Fibroblast of skin of back (primary cell): ENCODE measurements around the gene PARVB.

Experiments
- DNase-seq: peaks from one replicate; pipeline ENCODE4 v3.0.0-alpha.2; 2013

Gene PARVB

DNA sequence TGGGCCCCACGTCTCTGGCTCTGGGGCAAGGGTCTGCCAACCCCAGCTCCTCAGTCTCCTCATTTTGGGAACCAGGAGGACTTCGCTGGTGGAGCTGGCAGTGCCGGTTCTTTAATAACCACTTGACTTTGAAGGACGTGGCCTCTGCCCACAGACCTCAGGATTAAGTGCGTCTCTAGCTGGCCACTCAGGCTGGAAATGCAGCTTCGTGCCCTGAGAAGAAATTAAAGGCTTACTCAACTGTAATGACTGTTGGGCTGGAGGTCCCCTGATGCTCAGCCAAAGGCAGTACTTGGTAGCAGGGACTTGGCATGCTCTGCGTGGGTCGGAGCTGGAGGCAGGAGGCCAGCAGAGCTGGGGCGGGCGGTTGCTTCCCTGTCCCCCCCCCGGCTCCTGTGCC, 139.9 kb downstream of the PARVB start:
- no peak for DNase-seq

DNA sequence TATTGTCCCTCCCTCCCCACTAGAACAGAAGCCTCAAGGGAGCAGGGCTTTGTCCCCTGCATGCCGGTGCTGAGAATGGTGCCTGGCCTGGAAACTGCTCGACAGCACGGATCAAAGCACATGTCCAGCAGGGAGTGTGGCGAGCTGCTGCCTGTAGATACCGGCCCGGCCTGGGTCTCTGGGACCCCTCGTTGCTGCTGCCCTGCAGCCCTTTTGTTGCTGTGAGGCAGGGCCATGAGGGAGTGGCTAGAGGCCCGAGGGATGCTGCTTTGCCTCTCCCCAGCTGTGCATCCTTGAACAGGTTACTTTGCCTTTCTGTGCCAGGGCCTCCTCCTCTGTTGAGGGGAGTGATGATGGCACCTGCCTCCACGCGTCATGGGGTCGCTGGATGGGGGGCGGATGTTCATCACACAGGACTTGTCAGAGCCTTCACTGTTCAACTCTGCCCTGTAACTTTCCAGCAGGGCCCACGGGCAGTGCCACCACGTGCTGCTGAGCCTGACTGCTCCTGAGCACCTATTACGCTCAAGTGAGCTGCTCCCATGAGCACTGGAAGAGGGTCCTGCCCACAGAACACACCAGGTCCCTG, 141.3 kb downstream of the PARVB start:
- DNase-seq: no peak

DNA sequence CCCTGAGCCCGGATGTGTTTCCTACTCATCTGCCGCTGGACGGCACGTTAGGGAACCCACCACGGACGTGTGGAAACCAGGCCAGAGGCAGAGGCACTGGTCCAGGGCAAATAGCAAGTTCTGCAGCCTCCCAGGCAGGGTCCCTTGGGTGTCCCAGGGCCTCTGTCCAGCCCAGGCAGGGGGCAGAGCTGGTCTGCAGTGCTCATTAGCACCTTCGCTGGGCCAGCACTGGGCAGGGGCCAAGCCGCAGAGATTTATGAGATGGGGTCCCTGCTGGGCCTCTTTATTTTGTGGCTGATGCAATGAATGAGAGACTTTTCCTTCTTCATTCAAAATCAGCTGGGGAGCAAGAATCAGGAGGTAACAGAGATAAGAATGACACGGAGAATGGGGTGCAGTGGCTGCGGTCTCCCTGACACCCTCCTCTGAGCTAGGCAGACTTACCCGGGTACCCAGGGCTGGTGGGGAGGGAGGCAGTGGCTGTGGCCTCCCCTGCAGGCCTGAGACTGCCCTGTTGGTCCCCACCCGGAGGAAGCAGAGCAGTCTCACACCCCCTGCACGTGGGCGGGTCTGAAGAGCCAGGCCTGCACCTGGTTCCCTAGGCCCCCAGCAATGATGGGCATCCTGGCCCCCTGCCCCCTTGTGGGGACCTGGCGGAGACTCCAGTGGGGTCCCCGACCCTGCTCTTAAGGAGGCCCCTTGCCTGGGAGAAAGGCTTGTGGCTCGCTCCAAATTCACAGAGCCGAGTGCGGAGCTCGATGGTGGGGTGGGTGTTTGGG, 142.6 kb downstream of the PARVB start:
- no peak for DNase-seq

- DNase-seq: no peak
Measured at GRCh38 chr22:44167501-44167900, 143.4 kb downstream of the PARVB start.

DNA sequence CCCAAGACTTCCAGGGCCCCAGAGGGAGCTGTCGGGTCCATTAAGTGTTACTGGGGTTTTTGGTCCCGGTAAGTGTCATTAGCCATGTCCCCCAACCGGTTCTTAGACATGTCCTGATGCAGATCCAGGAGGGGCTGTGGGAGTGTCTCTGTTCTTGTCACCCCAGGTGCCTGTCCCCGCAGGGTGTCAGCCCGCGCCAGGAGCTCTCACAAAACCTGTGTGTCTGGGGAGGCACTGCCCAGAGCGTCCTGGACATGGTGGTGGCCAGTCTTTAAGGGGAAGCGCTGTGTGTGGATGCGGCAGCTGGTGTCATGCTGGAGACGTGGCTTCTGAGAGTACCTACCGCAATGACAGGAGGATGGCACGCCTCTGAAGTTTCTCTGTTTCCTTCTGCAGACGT, 144.1 kb downstream of the PARVB start:
- no peak for DNase-seq

GRCh38 chr22:44170470-44170869, 146.4 kb downstream of the PARVB start:
- no peak for DNase-seq

DNA sequence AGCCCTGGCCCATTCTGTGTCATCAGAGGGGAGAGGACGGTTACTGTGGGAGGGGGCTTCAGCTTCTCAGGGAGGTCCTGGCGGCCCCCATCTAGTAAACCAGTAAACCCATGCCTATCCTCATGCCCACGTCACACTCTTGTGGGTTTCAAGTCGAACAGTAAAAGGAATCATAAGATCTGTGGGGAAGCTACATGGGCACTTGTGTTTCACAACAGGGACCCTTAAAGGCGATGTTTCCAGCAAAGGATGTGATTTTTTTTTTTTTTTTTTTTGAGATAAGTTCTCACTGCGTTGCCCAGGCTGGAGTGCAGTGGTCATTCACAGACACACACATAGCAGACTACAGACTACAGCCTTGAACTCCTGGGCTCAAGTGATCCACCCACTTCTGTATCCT, 147.5 kb downstream of the PARVB start:
- no peak for DNase-seq

- no peak for DNase-seq
Measured at GRCh38 chr22:44172370-44173108, 148.4 kb downstream of the PARVB start.

DNA sequence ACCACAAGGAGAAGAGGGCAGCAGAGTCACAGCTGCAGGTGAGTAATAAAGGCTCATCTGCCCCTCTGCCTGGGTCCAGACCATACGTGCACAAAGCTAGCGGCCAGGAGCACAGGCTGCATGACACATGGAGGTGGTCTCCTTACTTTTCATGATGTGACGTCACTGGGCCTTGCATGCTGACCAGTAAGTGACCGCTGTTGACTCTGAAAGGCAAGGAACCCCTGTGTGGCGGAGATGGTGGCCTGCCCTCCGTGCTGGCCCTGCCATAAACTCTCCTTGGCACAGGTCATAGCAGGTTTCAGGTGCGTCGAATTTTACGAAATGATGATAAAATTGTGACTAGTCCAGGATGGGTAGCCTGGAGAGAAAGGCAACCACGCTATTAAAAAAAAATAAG, 149.1 kb downstream of the PARVB start:
- no peak for DNase-seq

- no peak for DNase-seq
Measured at GRCh38 chr22:44175676-44176075, 151.6 kb downstream of the PARVB start.

DNA sequence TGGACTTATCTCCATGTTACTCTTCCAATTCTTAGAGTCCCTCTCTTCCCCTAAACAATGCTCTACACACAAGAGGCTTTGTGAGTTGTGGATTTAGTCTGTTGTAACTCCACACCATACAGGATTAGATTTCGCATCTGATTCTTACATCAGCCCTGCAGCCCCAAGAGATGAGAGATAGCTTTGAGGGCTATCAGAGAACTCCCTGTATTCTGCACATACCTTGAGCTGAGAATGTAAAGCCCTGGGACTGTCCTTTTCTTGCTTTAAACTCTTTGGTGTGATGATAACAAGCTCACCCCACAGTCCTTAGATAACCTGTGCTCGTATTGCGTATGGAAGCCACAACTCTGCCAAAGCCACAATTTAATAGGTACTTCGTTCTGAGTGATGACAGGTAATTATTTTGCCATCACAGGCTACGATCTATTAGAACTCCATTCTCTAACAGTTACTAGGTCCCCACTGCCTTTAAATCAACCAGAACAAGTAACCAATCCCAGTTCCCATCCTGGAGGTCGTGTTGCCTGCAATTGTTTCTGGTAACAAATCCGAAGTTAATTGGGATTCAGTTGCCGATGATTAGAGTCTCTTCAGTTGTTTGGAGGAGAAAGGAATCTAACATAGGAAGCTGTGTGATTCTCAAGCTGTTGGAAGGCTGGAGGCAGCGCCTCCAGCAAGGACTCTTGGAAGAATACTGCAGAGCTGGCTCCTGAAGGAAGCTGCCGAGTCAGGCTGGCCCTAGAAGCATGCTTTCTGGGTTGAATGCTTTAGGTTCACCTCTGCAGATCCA, 155.3 kb downstream of the PARVB start:
- no peak for DNase-seq

GRCh38 chr22:44179989-44180705, 156.0 kb downstream of the PARVB start:
- DNase-seq: no peak

- DNase-seq: no peak
Measured at GRCh38 chr22:44180706-44181032, 156.6 kb downstream of the PARVB start, which contains the start of gene PARVG. PARVG (plus strand) TSS chr22:44180925; CDS start chr22:44183330, 2,405 bp downstream.

DNA sequence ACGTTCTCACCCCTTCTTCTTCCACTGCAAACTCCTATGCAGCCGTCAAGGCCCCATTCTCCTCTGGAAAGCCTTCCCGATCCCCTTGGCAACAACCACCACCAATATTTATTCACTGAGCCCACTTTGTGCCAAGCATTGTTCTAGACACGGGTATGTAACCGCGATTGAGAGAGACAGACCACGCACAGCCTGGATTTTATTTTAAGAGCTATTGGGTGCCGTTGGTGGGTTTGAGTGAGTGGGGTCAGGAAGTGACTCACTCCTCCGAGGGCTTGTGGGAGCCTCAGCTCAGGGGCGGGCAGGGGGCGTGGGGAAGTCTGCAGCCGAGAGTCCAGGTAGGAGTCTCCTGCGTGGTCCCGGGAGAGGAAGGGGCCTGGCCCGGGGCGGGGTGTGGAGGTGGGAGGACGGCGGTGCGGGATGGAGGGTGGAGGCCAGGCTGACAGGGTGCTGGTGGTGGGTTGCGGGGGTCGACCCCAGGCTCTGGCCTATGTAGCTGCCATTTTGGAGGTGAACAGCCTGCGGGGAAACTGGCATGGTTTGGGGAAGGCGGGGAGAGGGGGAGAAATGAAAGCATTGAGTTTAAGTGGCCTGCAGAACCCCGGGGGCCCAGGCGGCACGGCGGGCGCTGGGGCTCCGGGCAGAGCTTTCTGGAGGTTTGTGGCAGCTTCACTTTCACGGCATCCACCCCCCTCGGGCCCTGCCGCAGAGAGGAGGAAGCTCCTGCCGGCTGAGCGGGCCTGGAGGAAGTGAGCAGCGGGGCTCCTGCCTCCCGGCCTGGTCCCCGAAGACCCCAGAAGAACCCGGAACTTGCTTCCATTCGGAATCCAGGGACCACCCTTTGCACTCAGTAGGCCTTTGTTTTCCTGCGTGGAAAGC, 157.2 kb downstream of the PARVB start:
- no peak for DNase-seq

DNA sequence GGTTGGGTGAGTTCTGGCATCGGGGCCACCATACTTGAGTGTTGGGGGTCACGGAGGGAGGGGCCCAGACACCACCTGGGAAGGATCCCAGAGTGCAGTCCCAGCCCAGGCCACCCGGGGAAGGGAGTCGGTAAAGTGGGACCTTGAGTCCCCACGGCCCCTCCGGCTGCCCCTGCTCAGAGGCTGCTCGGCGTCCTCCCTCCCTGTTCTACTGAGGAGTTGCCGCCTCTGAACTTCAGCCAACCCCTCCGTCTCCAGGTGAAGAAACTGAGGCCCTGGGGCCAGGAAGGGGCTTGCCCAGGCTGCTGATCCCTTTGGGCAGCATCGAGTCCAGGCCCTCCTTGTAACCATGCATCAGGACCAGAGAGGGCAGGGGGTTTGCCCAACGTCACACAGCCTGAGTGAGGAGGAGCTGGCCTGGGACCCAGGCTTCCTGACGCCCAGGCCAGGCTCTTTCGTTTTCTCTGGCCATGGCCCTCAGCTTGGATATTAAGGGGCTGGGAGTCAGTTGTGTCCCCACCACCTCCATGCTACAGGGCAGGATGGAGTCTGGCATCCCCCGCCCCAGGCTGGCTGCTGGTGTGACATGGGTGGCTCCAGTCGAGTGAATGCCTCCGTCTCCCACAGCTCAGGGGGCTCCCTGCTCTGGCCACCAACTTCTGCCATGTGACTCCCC, 157.9 kb downstream of the PARVB start:
- DNase-seq: no peak

DNA sequence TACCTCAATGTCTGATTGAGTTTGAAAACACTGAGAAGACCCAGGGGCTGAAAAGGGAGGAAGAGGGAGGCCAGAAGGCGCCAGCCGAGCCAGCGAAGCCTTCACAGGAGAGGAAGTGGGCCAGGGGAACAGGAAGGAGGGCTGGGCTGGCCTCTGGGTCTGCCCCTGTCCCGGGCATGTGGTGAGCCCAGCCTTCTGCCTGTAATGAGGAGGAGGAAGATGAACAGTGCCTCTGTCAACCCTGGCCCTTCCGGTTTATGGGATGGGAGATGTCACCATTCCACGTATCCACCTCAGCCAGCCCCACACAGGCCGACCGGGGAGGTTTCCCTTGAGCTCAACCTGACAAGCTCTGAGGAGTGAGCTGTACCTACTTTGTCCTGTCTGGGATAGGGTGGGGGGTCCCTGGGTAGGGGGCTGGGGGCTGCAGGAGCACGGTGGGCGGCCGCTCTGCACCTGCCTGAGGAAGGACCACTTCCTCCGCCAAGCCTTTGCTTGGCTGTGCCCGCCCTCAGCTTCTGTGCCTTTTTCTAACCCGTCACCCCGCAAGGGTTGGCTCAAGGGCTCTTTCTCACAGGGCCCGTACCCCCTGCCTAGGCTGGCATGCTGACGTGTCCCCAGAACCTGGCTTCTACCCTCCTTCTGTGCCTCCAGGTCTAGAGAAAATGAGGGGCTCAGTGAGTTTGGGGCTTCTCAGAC, 158.6 kb downstream of the PARVB start:
- DNase-seq: no peak

GRCh38 chr22:44183287-44183588, 159.1 kb downstream of the PARVB start:
- DNase-seq: no peak

- peak; percentile 9 for DNase-seq
Measured at GRCh38 chr22:44184006-44184405, 159.9 kb downstream of the PARVB start.

DNA sequence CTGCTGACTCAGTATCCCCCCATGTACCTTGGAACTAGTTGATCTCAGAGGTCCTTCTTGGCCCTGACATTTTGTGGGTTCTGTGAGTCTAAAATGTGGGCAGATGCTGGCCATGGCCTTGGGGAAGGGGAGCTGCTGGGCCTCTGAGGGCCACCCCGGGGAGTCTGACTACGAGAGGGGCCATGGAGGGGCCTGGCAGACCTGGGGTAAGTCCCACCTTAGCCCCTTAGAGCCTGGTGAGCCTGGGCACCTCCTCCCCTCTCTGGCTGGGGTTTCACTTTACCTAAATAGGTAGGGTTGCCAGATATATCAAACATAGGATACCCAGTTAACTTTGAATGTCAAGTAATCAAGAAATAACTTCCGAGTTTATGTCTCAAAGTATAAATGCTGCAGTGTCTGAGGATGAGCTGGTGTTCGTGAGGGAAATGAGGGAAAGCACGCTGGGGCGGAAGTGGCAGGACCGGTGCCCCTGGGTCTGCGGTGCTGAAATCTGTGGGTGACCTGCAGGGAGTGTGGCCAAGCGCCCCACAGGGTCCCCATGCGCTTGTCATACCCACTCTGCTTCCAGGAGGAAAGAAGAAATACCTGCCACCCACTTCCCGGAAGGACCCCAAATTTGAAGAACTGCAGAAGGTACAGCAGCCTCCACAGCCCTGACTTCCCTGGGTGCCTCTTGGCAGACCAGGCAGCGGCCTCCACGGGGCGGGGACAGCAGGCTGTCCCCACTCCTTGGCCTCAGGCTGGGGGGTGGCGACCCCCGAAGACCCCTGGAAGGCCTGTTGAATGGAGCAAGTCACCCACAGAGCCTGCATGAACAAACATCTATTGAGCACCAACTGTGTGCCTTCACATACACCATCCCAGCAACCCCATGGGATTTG, 161.4 kb downstream of the PARVB start:
- no peak for DNase-seq
